ENCODE results near the gene AJUBA.

GRCh38 chr14:22952418-22952817, 29.9 kb downstream of the AJUBA start:
- no peak for TF ChIP-seq CTCF (IDR thresholded peaks at IDR 0.05)
- TF ChIP-seq POLR2A (IDR thresholded peaks at IDR 0.05), result no peak
